GM23248 (cell line): ENCODE results near the gene HSF2. TPM values are rescaled to one million over a fixed set of nuclear protein-coding genes. Genes with fewer than 3 reads are reported as not detected.

Experiments used
- DNase-seq: peaks from one replicate; pipeline ENCODE4 v3.0.0-alpha.2; 2015
- H2AFZ ChIP-seq: fragments of 200-600 bp; sonication (generic); 2 replicates; pipeline ENCODE4 v1.6.1; 2016; ENCODE audit warnings: antibody characterized with exemption
- H3F3A ChIP-seq: fragments of 200-600 bp; sonication (generic); 2 replicates; pipeline ENCODE4 v1.6.1; 2016; ENCODE audit warnings: mild to moderate bottlenecking, antibody characterized with exemption, mixed run types; ENCODE audit not compliant: insufficient read depth
- H3K27ac ChIP-seq: fragments of 200-600 bp; sonication (generic); 2 replicates; pipeline ENCODE4 v1.5.1; 2016; ENCODE audit warnings: mild to moderate bottlenecking
- H3K27me3 ChIP-seq: fragments of 200-600 bp; sonication (generic); replicated peaks from 2 replicates; pipeline ENCODE4 v1.6.1; 2016; ENCODE audit warnings: mild to moderate bottlenecking; ENCODE audit not compliant: insufficient read depth
- H3K36me3 ChIP-seq: fragments of 200-600 bp; sonication (generic); 2 replicates; pipeline ENCODE4 v1.6.1; 2016; ENCODE audit warnings: low read depth, mild to moderate bottlenecking
- H3K4me1 ChIP-seq: fragments of 200-600 bp; sonication (generic); 2 replicates; pipeline ENCODE4 v1.6.1; 2016; ENCODE audit warnings: mild to moderate bottlenecking; ENCODE audit not compliant: insufficient read depth
- H3K4me2 ChIP-seq: fragments of 200-600 bp; sonication (generic); one replicate; pipeline ENCODE4 v1.6.1; 2016; ENCODE audit warnings: mild to moderate bottlenecking; ENCODE audit not compliant: unreplicated experiment
- H3K4me3 ChIP-seq: fragments of 200-600 bp; sonication (generic); 2 replicates; pipeline ENCODE4 v1.5.1; 2016; ENCODE audit warnings: mild to moderate bottlenecking
- H3K79me2 ChIP-seq: fragments of 200-600 bp; sonication (generic); 2 replicates; pipeline ENCODE4 v1.6.1; 2016; ENCODE audit warnings: mild to moderate bottlenecking; ENCODE audit not compliant: insufficient read depth
- H3K9ac ChIP-seq: fragments of 200-600 bp; sonication (generic); 2 replicates; pipeline ENCODE4 v1.6.1; 2016; ENCODE audit warnings: mild to moderate bottlenecking
- H3K9me2 ChIP-seq: fragments of 200-600 bp; sonication (generic); 2 replicates; pipeline ENCODE4 v1.6.1; 2016; ENCODE audit warnings: mixed run types, mild to moderate bottlenecking, moderate library complexity; ENCODE audit not compliant: insufficient read depth
- H3K9me3 ChIP-seq: fragments of 200-600 bp; sonication (generic); one replicate; pipeline ENCODE4 v1.6.1; 2017; ENCODE audit warnings: low read depth
- H4K20me1 ChIP-seq: fragments of 200-600 bp; sonication (generic); 2 replicates; pipeline ENCODE4 v1.6.0; 2016; ENCODE audit not compliant: insufficient read depth
- EZH2 ChIP-seq: fragments of 200-600 bp; sonication (generic); IDR thresholded peaks from 2 replicates; pipeline ENCODE4 v1.6.1; 2018; ENCODE audit warnings: antibody characterized with exemption, mild to moderate bottlenecking; ENCODE audit not compliant: insufficient read depth, poor library complexity, severe bottlenecking
- EZH2phosphoT487 ChIP-seq: fragments of 200-600 bp; sonication (generic); IDR thresholded peaks from 2 replicates; pipeline ENCODE4 v1.6.1; 2018; ENCODE audit warnings: antibody characterized with exemption, moderate library complexity, mild to moderate bottlenecking, low read depth; ENCODE audit not compliant: insufficient read depth
- WGBS, 2 experiments: methylation state at CpG; one replicate each; pipeline ENCODE4 v1.1.6; 2015 to 2017; ENCODE audit warnings: low lambda C conversion rate in 2 of 2, low coverage in 1 of 2; ENCODE audit errors: missing lambda C conversion rate in 2 of 2; 5-methylcytosine and 5-hydroxymethylcytosine counted together
- in situ Hi-C: fragments of 300-500 bp; cut with MboI; formaldehyde crosslinking; loops from 2 replicates; pipeline ENCODE4 v1.15.0; 2020
- polyA plus RNA-seq: library from polyadenylated mRNA; unstranded; fragments of >200 nt; fragmentation: Nextera tagmentation; extraction: Ambion mirVana; gene quantifications from 2 replicates; pipeline ENCODE4 v1.2.1, GENCODE V29; 2016
- total RNA-seq: library from RNA; depleted of rRNA; stranded (reverse); fragments of >200 nt; shearing (Covaris generic); gene quantifications from 2 replicates; pipeline ENCODE4 v1.2.3, GENCODE V29; 2014; rRNA removed

The HSF2 gene, protein sequence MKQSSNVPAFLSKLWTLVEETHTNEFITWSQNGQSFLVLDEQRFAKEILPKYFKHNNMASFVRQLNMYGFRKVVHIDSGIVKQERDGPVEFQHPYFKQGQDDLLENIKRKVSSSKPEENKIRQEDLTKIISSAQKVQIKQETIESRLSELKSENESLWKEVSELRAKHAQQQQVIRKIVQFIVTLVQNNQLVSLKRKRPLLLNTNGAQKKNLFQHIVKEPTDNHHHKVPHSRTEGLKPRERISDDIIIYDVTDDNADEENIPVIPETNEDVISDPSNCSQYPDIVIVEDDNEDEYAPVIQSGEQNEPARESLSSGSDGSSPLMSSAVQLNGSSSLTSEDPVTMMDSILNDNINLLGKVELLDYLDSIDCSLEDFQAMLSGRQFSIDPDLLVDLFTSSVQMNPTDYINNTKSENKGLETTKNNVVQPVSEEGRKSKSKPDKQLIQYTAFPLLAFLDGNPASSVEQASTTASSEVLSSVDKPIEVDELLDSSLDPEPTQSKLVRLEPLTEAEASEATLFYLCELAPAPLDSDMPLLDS
- total RNA-seq (11.2 and 24.5 TPM in 2 replicates), polyA plus RNA-seq (11.3 and 12.3 TPM in 2 replicates)

DNA sequence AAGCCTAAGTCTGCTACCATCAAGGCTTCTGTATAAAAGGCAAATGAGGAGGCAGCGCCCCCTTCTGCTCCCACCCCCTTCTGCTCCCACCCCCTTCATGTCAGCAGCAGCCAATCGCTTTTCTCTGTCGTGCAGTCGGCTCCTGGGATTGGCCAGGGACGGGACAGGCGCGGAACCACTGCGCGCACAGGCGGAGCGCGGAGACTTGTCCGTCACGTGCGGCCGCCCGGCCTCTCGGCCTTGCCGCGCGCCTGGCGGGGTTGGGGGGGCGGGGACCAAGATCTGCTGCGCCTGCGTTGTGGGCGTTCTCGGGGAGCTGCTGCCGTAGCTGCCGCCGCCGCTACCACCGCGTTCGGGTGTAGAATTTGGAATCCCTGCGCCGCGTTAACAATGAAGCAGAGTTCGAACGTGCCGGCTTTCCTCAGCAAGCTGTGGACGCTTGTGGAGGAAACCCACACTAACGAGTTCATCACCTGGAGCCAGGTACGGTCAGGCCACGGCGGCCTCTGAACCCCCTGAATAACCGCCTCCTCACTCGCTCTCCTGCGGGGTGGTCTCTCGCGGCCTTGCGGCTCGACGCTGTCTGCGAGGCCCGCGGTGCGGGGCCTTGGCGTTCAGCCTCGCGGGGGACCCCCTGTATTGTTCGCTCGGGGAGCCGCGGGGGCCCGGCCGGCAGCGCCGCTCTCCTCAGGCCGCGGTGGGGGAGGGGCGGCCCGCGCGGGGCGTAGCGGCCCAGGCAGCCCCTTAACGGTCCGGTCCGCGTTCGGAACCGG, at the start of gene HSF2:
Gene HSF2 (plus strand): TSS at position 305 of the 773 bp plus-strand sequence. CDS start 86 bp downstream, at position 391.
- no peaks in the 10 kb centered on the region for H3K27me3 ChIP-seq
- in situ Hi-C loops, result no loop called here
- peak within 1 kb of the TSS; percentile 78 for H3K27ac ChIP-seq
- no peaks in the 10 kb centered on the region for H3K9me3 ChIP-seq
- WGBS, 2 experiments, result 0 to 1% methylated on average over 58 to 72 of the region's 82 CpGs
- H3F3A ChIP-seq, result peaks cover 6% of the 10 kb centered on the region
- no peaks in the 10 kb centered on the region for H4K20me1 ChIP-seq
- no peaks in the 10 kb centered on the region for H3K9me2 ChIP-seq
- peak within 1 kb of the TSS; percentile 87 for H3K4me3 ChIP-seq
- H3K79me2 ChIP-seq, result peaks cover 50% of the 10 kb centered on the region
- TF ChIP-seq EZH2phosphoT487 (no peak), EZH2 (no peak)
- H3K4me1 ChIP-seq, result peaks cover 20% of the 10 kb centered on the region
- DNase-seq, result peak; percentile 100
- H2AFZ ChIP-seq, result peak within 1 kb of the TSS; percentile 97
- H3K4me2 ChIP-seq, result peak within 1 kb of the TSS; percentile 89
- H3K9ac ChIP-seq, result peak within 1 kb of the TSS; percentile 95
- H3K36me3 ChIP-seq, result no peaks in the 10 kb centered on the region

DNA sequence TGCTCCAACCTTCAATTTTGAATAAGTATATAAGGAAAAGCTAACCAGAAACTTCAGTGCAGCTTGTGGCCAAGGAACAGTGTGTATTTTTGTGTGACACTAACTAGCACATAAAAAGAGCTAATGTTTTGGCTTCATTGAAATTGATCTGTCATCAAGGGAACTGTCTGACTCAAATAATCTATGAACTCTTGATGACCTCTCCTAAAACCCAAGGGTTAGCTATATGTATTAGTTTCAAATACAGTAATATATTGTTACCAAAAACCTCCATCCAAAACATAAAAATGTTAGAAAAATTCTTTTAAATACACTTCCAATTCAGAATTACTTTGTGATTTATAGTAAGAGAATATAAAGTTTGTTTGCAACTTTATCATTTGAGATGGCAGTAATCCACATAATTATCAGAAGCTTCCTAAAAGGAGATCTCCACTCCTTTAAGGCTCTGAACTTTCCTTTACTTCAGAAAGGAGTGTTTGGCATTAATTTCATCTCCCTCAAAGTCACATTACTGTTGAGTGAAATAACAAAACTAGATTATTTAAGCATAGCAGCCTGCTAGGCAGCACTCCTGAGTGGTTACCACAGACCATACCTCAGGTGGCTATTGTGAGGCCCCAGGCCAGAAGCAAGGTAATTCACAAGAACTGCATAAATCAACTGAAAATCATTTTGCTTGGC, 46.3 kb upstream of the HSF2 start:
- H3K4me3 ChIP-seq, result no peak overlapping the region
- no peaks in the 10 kb centered on the region for H3K36me3 ChIP-seq
- DNase-seq, result no peak
- in situ Hi-C loops, result no loop called here
- H2AFZ ChIP-seq, result no peak overlapping the region
- H3K9me2 ChIP-seq, result no peaks in the 10 kb centered on the region
- H3K4me2 ChIP-seq, result no peak overlapping the region
- no peaks in the 10 kb centered on the region for H3K9me3 ChIP-seq
- no peaks in the 10 kb centered on the region for H3F3A ChIP-seq
- H3K4me1 ChIP-seq, result no peaks in the 10 kb centered on the region
- TF ChIP-seq EZH2 (no peak), EZH2phosphoT487 (no peak)
- H3K27ac ChIP-seq, result no peak overlapping the region
- H3K27me3 ChIP-seq, result no peaks in the 10 kb centered on the region
- no peak overlapping the region for H3K9ac ChIP-seq
- no peaks in the 10 kb centered on the region for H3K79me2 ChIP-seq
- no peaks in the 10 kb centered on the region for H4K20me1 ChIP-seq

DNA sequence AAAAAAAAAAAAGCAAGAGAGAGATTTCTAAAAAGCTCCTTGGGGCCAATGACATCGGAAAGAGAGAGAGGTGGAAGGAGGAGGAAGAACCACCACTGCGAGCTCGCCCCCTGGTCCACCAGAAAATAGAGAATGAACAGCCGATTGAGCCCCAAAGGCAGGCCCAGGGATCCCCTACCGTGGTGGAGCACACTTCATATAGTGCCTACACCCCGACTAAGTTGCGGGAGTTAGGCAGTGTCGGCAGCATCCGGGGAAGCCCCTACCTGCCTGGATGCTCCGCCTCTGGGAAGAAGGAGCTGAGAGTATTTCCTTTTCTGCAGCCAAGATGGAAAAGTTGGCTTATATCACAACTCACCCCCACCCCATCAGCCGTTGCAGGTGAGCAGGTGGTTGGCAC, 38.6 kb upstream of the HSF2 start:
- no peak overlapping the region for H3K4me3 ChIP-seq
- no peaks in the 10 kb centered on the region for H3F3A ChIP-seq
- DNase-seq, result no peak
- in situ Hi-C loops, result no loop called here
- H4K20me1 ChIP-seq, result no peaks in the 10 kb centered on the region
- WGBS, 2 experiments, result 69 to 71% methylated on average over 11 of the region's 11 CpGs
- no peak overlapping the region for H2AFZ ChIP-seq
- 0 out of 2 replicates have a peak, but pooled peaks cover 3% of the 10 kb centered on the region for H3K27me3 ChIP-seq
- TF ChIP-seq EZH2phosphoT487 (no peak), EZH2 (no peak)
- H3K4me1 ChIP-seq, result no peaks in the 10 kb centered on the region
- no peak overlapping the region for H3K9ac ChIP-seq
- no peaks in the 10 kb centered on the region for H3K36me3 ChIP-seq
- no peaks in the 10 kb centered on the region for H3K9me2 ChIP-seq
- no peaks in the 10 kb centered on the region for H3K79me2 ChIP-seq
- H3K9me3 ChIP-seq, result no peaks in the 10 kb centered on the region
- no peak overlapping the region for H3K27ac ChIP-seq
- no peak overlapping the region for H3K4me2 ChIP-seq
